A549 (cell line): ENCODE results near the gene ZNF697. TPM values are rescaled to one million over a fixed set of nuclear protein-coding genes. Genes with fewer than 3 reads are reported as not detected.

ENCODE experiments used
- ATAC-seq, 2 experiments: fragments of 200-7000 bp in 1 of 2; fragments of >200 bp in 1 of 2; cut with Nextera tagmentation in 1 of 2; cut with Tn5 transposase in 1 of 2; 3 replicates each; pipeline versions ENCODE4 v1.8.0 to v1.9.1; 2018 to 2020; ENCODE audit warnings: mild to moderate bottlenecking in 1 of 2, moderate library complexity in 1 of 2
- CTCF ChIA-PET: fragments of 300-600 bp; sonication (Branson Sonifier 250); formaldehyde crosslinking; extraction: SDS; loops from one replicate; lab custom pipeline; 2021; ENCODE audit warnings: antibody characterized with exemption, inconsistent platforms; lab: Yijun Ruan, JAX
- POLR2A ChIA-PET: fragments of 350-600 bp; formaldehyde crosslinking; extraction: SDS; loops from one replicate; lab custom pipeline; 2021; ENCODE audit warnings: antibody characterized with exemption, inconsistent platforms; lab: Yijun Ruan, JAX
- DNase-seq, 2 experiments: peaks; one replicate each; pipeline versions ENCODE4 v3.0.0 to v3.0.0-alpha.2; 2011 to 2016; ENCODE audit warnings: low read depth in 1 of 2, low spot score in 1 of 2
- FAIRE-seq: peaks from 2 replicates; lab custom pipeline; 2011; peaks lifted over from hg19 to GRCh38; lab: Jason Lieb, UNC
- H3K27ac ChIP-seq, 2 experiments: fragments of >200 bp; sonication (Bioruptor Twin); formaldehyde crosslinking; 3 replicates each; pipeline ENCODE4 v1.5.1; 2016 to 2017
- H3K4me1 ChIP-seq: fragments of >200 bp; sonication (Bioruptor Twin); formaldehyde crosslinking; 3 replicates; pipeline ENCODE4 v1.6.1; 2016
- H3K4me2 ChIP-seq: fragments of >200 bp; sonication (Bioruptor Twin); formaldehyde crosslinking; 3 replicates; pipeline ENCODE4 v1.6.1; 2016
- H3K4me3 ChIP-seq: fragments of >200 bp; sonication (Bioruptor Twin); formaldehyde crosslinking; 3 replicates; pipeline ENCODE4 v1.5.1; 2016
- H3K9me3 ChIP-seq: fragments of >200 bp; sonication (Bioruptor Twin); formaldehyde crosslinking; 3 replicates; pipeline ENCODE4 v1.6.1; 2016
- CHD2 ChIP-seq: fragments of 150-350 bp; IDR thresholded peaks from 2 replicates; pipeline ENCODE4 v1.6.1; 2014; ENCODE audit warnings: low read length; ENCODE audit not compliant: partially characterized antibody
- CHD4 ChIP-seq: fragments of 200-600 bp; sonication (generic); IDR thresholded peaks from 2 replicates; pipeline ENCODE4 v1.6.1; 2016; ENCODE audit warnings: antibody characterized with exemption, mild to moderate bottlenecking, borderline replicate concordance
- E2F6 ChIP-seq: IDR thresholded peaks from 2 replicates; pipeline ENCODE4 v1.6.1; 2012; ENCODE audit warnings: low read depth, borderline replicate concordance
- EHF ChIP-seq: fragments of 250-450 bp; sonication (Bioruptor Pico); IDR thresholded peaks from 2 replicates; pipeline ENCODE4 v1.5.0; 2020; ENCODE audit warnings: mild to moderate bottlenecking
- EHMT2 ChIP-seq: fragments of 200-600 bp; sonication (generic); IDR thresholded peaks from 2 replicates; pipeline ENCODE4 v1.6.1; 2016; ENCODE audit warnings: antibody characterized with exemption, low read depth, mild to moderate bottlenecking, moderate library complexity
- ELK1 ChIP-seq: fragments of 150-350 bp; IDR thresholded peaks from 2 replicates; pipeline ENCODE4 v1.6.1; 2014; ENCODE audit warnings: low read depth, mild to moderate bottlenecking, low read length
- EP300 ChIP-seq, 2 experiments: fragments of >200 bp; sonication (Bioruptor Twin); formaldehyde crosslinking; IDR thresholded peaks; 2 replicates in 1 of 2; 3 replicates in 1 of 2; pipeline ENCODE4 v1.6.1; 2016 to 2017
- FOSB ChIP-seq: fragments of 250-450 bp; sonication (Bioruptor Pico); IDR thresholded peaks from 2 replicates; pipeline ENCODE4 v1.5.0; 2020; ENCODE audit warnings: mild to moderate bottlenecking, moderate library complexity
- FOXS1 ChIP-seq: fragments of 250-450 bp; sonication (Bioruptor Pico); IDR thresholded peaks from 2 replicates; pipeline ENCODE4 v1.5.0; 2020; ENCODE audit warnings: mild to moderate bottlenecking, moderate library complexity
- HDAC2 ChIP-seq: fragments of 200-600 bp; sonication (generic); IDR thresholded peaks from 2 replicates; pipeline ENCODE4 v1.6.1; 2016
- HOXA7 ChIP-seq: fragments of 250-450 bp; sonication (Bioruptor Pico); IDR thresholded peaks from 2 replicates; pipeline ENCODE4 v1.5.0; 2020; ENCODE audit warnings: mild to moderate bottlenecking, moderate library complexity
- HOXB5 ChIP-seq: fragments of 250-450 bp; sonication (Bioruptor Pico); IDR thresholded peaks from 2 replicates; pipeline ENCODE4 v1.5.0; 2020; ENCODE audit warnings: mild to moderate bottlenecking, moderate library complexity
- KDM1A ChIP-seq: fragments of 200-600 bp; sonication (generic); IDR thresholded peaks from 2 replicates; pipeline ENCODE4 v1.6.1; 2016; ENCODE audit warnings: low read depth, mild to moderate bottlenecking
- MYC ChIP-seq: IDR thresholded peaks from 2 replicates; pipeline ENCODE4 v1.6.1; 2012; ENCODE audit warnings: mild to moderate bottlenecking, inconsistent platforms, low read length, improper control_type of control experiment, borderline replicate concordance
- NFE2L2 ChIP-seq: fragments of 150-350 bp; conservative IDR thresholded peaks from 2 replicates; pipeline ENCODE4 v1.6.1; 2014; ENCODE audit warnings: low read length
- NR3C1 ChIP-seq: fragments of >200 bp; sonication (Bioruptor Twin); formaldehyde crosslinking; IDR thresholded peaks from 3 replicates; pipeline ENCODE4 v1.6.1; 2017
- PBX3 ChIP-seq: IDR thresholded peaks from 2 replicates; pipeline ENCODE4 v1.6.1; 2012
- POLR2AphosphoS2 ChIP-seq: conservative IDR thresholded peaks from 2 replicates; pipeline ENCODE4 v1.6.1; 2012; ENCODE audit warnings: low read length, improper control_type of control experiment, inconsistent platforms
- RARB ChIP-seq: fragments of 250-450 bp; sonication (Bioruptor Pico); IDR thresholded peaks from 2 replicates; pipeline ENCODE4 v1.8.0; 2021; ENCODE audit warnings: mild to moderate bottlenecking, moderate library complexity
- RCOR1 ChIP-seq: fragments of 150-350 bp; IDR thresholded peaks from 2 replicates; pipeline ENCODE4 v1.6.1; 2014; ENCODE audit warnings: antibody characterized with exemption, low read length, low read depth
- RNF2 ChIP-seq: fragments of 200-600 bp; sonication (generic); IDR thresholded peaks from 2 replicates; pipeline ENCODE4 v1.6.1; 2016; ENCODE audit warnings: low read depth, mild to moderate bottlenecking, antibody characterized with exemption, moderate library complexity, borderline replicate concordance
- SMC3 ChIP-seq: fragments of >200 bp; sonication (Bioruptor Twin); formaldehyde crosslinking; IDR thresholded peaks from 3 replicates; pipeline ENCODE4 v1.6.1; 2018; ENCODE audit warnings: inconsistent platforms
- SREBF2 ChIP-seq: fragments of 450-650 bp; IDR thresholded peaks from 2 replicates; pipeline ENCODE4 v1.6.1; 2014; ENCODE audit warnings: mild to moderate bottlenecking, moderate library complexity
- TP53 ChIP-seq: fragments of 250-450 bp; sonication (Bioruptor Pico); IDR thresholded peaks from 2 replicates; pipeline ENCODE4 v1.5.0; 2021; ENCODE audit warnings: mild to moderate bottlenecking, moderate library complexity
- WGBS: methylation state at CpG from one replicate; pipeline ENCODE4 v1.1.6; 2017; ENCODE audit errors: missing lambda C conversion rate; 5-methylcytosine and 5-hydroxymethylcytosine counted together
- polyA plus RNA-seq, 4 experiments: library from polyadenylated mRNA; depleted of rRNA in 3 of 4; stranded (reverse); fragments of >200 nt; fragmentation: RNase III in 1 of 4; extraction: RNeasy Plus Mini Kit Qiagen cat#74134 plus additional on column Dnase treatment in 1 of 4; gene quantifications; 2 replicates in 3 of 4; 3 replicates in 1 of 4; pipeline ENCODE4 v1.2.3, GENCODE V29; 2011 to 2017

Gene ZNF697
- polyA plus RNA-seq, 2 of the 4 experiments (the other 2 are of a cell fraction), result 2.2 to 2.6 TPM

- no peak overlapping the region for H3K4me3 ChIP-seq
- WGBS, result 45% methylated on average over 2 of the region's 2 CpGs
- TF ChIP-seq MYC, result no peak
- no peak for TF ChIP-seq E2F6
- TF ChIP-seq RNF2, result no peak
- TF ChIP-seq HOXB5 (CRISPR knock-in tag), result no peak
- no peak for TF ChIP-seq FOXS1 (CRISPR knock-in tag)
- no peak for TF ChIP-seq TP53
- TF ChIP-seq KDM1A, result no peak
- no peak for TF ChIP-seq NR3C1
- no peak for TF ChIP-seq EP300 (IDR thresholded peaks at IDR 0.05)
- TF ChIP-seq ELK1, result no peak
- no peak for TF ChIP-seq EHMT2
- TF ChIP-seq POLR2AphosphoS2, result no peak
- TF ChIP-seq HDAC2, result no peak
- TF ChIP-seq RARB (CRISPR knock-in tag), result no peak
- TF ChIP-seq RCOR1, result no peak
- TF ChIP-seq PBX3, result no peak
- no peak for TF ChIP-seq CHD4
- no peak for TF ChIP-seq SREBF2
- ChIA-PET CTCF (interaction anchor here (1.3 kb wide), 1 partner anchor 16 kb away, joined by 4 read pairs; no protein-coding TSS in a partner anchor), POLR2A (no interaction called here)
- H3K4me1 ChIP-seq, result no peaks in the 10 kb centered on the region
- FAIRE-seq (no peak), DNase-seq (no peak), ATAC-seq (no peak)
- H3K4me2 ChIP-seq, result no peak overlapping the region
- no peak overlapping the region for H3K27ac ChIP-seq
- no peaks in the 10 kb centered on the region for H3K9me3 ChIP-seq
Measured at GRCh38 chr1:119595168-119595567, 52.9 kb downstream of the ZNF697 start.

DNA sequence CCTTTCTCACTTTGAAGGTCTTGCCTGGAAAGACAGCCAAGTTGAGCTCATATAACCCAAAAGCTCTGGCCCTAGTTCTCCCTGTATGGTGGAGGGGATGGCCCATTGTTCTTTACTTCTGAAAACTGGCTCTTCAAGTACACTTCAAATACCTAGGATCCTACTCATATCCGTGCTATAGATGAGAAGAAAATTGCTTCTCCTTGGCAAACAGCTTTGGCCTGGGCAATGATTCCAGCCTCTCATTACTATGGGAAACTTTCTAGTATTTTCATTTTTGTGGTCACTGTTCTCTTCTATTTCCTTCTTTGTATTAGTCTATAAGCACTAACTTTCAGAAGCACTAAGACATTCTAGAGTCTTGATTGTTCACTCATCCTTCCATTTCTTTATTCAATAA is 53.7 kb downstream of the ZNF697 start:
- H3K27ac ChIP-seq, result no peak overlapping the region
- FAIRE-seq, result no peak
- DNase-seq, result no peak
- H3K4me2 ChIP-seq, result no peak overlapping the region
- no peaks in the 10 kb centered on the region for H3K9me3 ChIP-seq
- H3K4me1 ChIP-seq, result no peaks in the 10 kb centered on the region
- H3K4me3 ChIP-seq, result no peak overlapping the region
- POLR2A ChIA-PET, result no interaction called here
- 6% methylated on average over 1 of the region's 1 CpG for WGBS
- CTCF ChIA-PET, result no interaction called here
- TF ChIP-seq FOSB (CRISPR knock-in tag) (no peak), CHD2 (no peak), HOXA7 (no peak), EHF (no peak), SMC3 (no peak), PBX3 (no peak), NFE2L2 (no peak)
- no peak for ATAC-seq
